Measurements from ENCODE around the gene XYLT1. TPM values are rescaled to one million over a fixed set of nuclear protein-coding genes. Genes with fewer than 3 reads are reported as not detected.

Gene XYLT1
- total and polyA plus RNA-seq, 2 of the 8 experiments (the other 6 are each of a cell fraction or from before 2014, with no cell fraction given) = 6.6 to 25.4 TPM

- TF ChIP-seq EP300 (IDR thresholded peaks at IDR 0.05; ENCODE audit: borderline replicate concordance in 1 of 2, low read depth in 2 of 2, low read length in 2 of 2) = no peak
- no peak for TF ChIP-seq MAX (IDR thresholded peaks at IDR 0.05)
- no peak for TF ChIP-seq JUN (IDR thresholded peaks at IDR 0.05; ENCODE audit: low read depth, low read length)
These were observed 130.0 kb downstream of the XYLT1 start (continued) for GRCh38 chr16:17340804-17341203.

Data from H1 (cell line).